SK-N-SH treated with all-trans-retinoic acid at 6 μM for 48 hours (cell line): Measurements from ENCODE around the gene AGAP1.

Experiments
- ATAC-seq: fragments of 200-7000 bp; cut with Tn5 transposase; 3 replicates; pipeline ENCODE4 v1.9.1; 2020; ENCODE audit warnings: mild to moderate bottlenecking, moderate library complexity
- ARNTL ChIP-seq: fragments of 450-650 bp; formaldehyde crosslinking; IDR thresholded peaks from 2 replicates; pipeline ENCODE4 v1.5.0; 2020; ENCODE audit warnings: low read depth, mild to moderate bottlenecking, moderate library complexity, borderline replicate concordance
- BACH2 ChIP-seq: fragments of 250-450 bp; sonication (Bioruptor Pico); IDR thresholded peaks from 2 replicates; pipeline ENCODE4 v1.9.0; 2021; ENCODE audit warnings: mild to moderate bottlenecking, borderline replicate concordance
- CSDC2 ChIP-seq: fragments of 250-450 bp; sonication (Bioruptor Pico); IDR thresholded peaks from 2 replicates; pipeline ENCODE4 v1.5.0; 2020; ENCODE audit warnings: mild to moderate bottlenecking, moderate library complexity
- ESRRG ChIP-seq: fragments of 250-450 bp; sonication (Bioruptor Pico); IDR thresholded peaks from 2 replicates; pipeline ENCODE4 v1.6.1; 2021; ENCODE audit warnings: mild to moderate bottlenecking
- ISL1 ChIP-seq: fragments of 250-450 bp; sonication (Bioruptor Pico); IDR thresholded peaks from 2 replicates; pipeline ENCODE4 v2.1.2; 2022; ENCODE audit warnings: mild to moderate bottlenecking, moderate library complexity
- OSR1 ChIP-seq: fragments of 250-450 bp; sonication (Bioruptor Pico); IDR thresholded peaks from 2 replicates; pipeline ENCODE4 v1.8.0; 2022; ENCODE audit warnings: moderate library complexity, mild to moderate bottlenecking, inconsistent platforms
- RARB ChIP-seq: fragments of 250-450 bp; sonication (Bioruptor Pico); IDR thresholded peaks from 2 replicates; pipeline ENCODE4 v1.8.0; 2021; ENCODE audit warnings: mild to moderate bottlenecking, moderate library complexity
- TCF4 ChIP-seq: fragments of 250-450 bp; sonication (Bioruptor Pico); IDR thresholded peaks from 2 replicates; pipeline ENCODE4 v1.8.0; 2021; ENCODE audit warnings: mild to moderate bottlenecking, moderate library complexity, borderline replicate concordance
- TOX ChIP-seq: fragments of 250-450 bp; sonication (Bioruptor Pico); IDR thresholded peaks from 2 replicates; pipeline ENCODE4 v1.8.0; 2021; ENCODE audit warnings: mild to moderate bottlenecking, moderate library complexity, borderline replicate concordance
- ZC3H10 ChIP-seq: fragments of 250-450 bp; sonication (Bioruptor Pico); IDR thresholded peaks from 2 replicates; pipeline ENCODE4 v1.5.1; 2021; ENCODE audit warnings: mild to moderate bottlenecking, moderate library complexity
- ZNF565 ChIP-seq: fragments of 450-650 bp; formaldehyde crosslinking; conservative IDR thresholded peaks from 2 replicates; pipeline ENCODE4 v1.5.0; 2020; ENCODE audit warnings: low read depth, mild to moderate bottlenecking, moderate library complexity
- ZNF70 ChIP-seq: fragments of 450-650 bp; formaldehyde crosslinking; IDR thresholded peaks from 2 replicates; pipeline ENCODE4 v1.5.0; 2020; ENCODE audit warnings: mild to moderate bottlenecking, moderate library complexity
- TF ChIP-seq, protein P1 (sequence below): fragments of 250-450 bp; sonication (Bioruptor Pico); IDR thresholded peaks from 2 replicates; pipeline ENCODE4 v1.8.0; 2021; ENCODE audit warnings: low read depth, mild to moderate bottlenecking, moderate library complexity, borderline replicate concordance
- TF ChIP-seq, protein P2 (sequence below): fragments of 250-450 bp; sonication (Bioruptor Pico); IDR thresholded peaks from 2 replicates; pipeline ENCODE4 v1.5.1; 2021; ENCODE audit warnings: mild to moderate bottlenecking, moderate library complexity
- TF ChIP-seq, protein P3 (sequence below): fragments of 250-450 bp; sonication (Bioruptor Pico); IDR thresholded peaks from 2 replicates; pipeline ENCODE4 v1.5.0; 2020; ENCODE audit warnings: mild to moderate bottlenecking, moderate library complexity
- TF ChIP-seq, protein P4 (sequence below): fragments of 250-450 bp; sonication (Bioruptor Pico); IDR thresholded peaks from 2 replicates; pipeline ENCODE4 v1.8.0; 2020; ENCODE audit warnings: mild to moderate bottlenecking, moderate library complexity, borderline replicate concordance
- TF ChIP-seq, protein P5 (sequence below): fragments of 250-450 bp; sonication (Bioruptor Pico); IDR thresholded peaks from 2 replicates; pipeline ENCODE4 v1.5.1; 2020; ENCODE audit warnings: low read depth, mild to moderate bottlenecking, moderate library complexity

AGAP1 gene

DNA sequence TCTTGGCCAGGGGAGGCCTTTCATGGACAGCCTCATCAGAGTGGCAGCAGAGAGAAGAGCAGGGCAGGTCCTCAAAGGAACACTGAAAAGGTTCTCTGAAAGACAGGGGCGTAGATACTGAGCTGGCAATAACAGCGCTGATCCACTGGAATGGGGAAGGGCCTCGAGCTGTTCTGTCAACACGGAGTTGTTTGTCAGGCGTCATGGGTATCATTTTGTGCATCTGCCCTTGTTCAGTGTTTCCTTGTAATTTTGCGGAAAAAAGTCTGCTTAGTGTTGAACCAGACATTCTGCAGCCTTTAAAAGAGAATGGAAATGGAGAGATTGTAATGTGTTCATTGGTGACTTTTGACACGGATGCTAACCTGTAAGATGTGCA is 21.5 kb downstream of the AGAP1 start:
- TF ChIP-seq RARB (CRISPR knock-in tag) (no peak), CSDC2 (CRISPR knock-in tag) (no peak), ZNF70 (CRISPR knock-in tag) (no peak), ESRRG (CRISPR knock-in tag) (no peak), ISL1 (no peak), ZNF565 (CRISPR knock-in tag) (no peak), ARNTL (CRISPR knock-in tag) (no peak)
- TF ChIP-seq, protein P1, sequence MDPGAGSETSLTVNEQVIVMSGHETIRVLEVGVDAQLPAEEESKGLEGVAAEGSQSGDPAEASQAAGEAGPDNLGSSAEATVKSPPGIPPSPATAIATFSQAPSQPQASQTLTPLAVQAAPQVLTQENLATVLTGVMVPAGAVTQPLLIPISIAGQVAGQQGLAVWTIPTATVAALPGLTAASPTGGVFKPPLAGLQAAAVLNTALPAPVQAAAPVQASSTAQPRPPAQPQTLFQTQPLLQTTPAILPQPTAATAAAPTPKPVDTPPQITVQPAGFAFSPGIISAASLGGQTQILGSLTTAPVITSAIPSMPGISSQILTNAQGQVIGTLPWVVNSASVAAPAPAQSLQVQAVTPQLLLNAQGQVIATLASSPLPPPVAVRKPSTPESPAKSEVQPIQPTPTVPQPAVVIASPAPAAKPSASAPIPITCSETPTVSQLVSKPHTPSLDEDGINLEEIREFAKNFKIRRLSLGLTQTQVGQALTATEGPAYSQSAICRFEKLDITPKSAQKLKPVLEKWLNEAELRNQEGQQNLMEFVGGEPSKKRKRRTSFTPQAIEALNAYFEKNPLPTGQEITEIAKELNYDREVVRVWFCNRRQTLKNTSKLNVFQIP (CRISPR knock-in tag), result no peak
- TF ChIP-seq, protein P2, sequence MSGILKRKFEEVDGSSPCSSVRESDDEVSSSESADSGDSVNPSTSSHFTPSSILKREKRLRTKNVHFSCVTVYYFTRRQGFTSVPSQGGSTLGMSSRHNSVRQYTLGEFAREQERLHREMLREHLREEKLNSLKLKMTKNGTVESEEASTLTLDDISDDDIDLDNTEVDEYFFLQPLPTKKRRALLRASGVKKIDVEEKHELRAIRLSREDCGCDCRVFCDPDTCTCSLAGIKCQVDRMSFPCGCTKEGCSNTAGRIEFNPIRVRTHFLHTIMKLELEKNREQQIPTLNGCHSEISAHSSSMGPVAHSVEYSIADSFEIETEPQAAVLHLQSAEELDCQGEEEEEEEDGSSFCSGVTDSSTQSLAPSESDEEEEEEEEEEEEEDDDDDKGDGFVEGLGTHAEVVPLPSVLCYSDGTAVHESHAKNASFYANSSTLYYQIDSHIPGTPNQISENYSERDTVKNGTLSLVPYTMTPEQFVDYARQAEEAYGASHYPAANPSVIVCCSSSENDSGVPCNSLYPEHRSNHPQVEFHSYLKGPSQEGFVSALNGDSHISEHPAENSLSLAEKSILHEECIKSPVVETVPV (CRISPR knock-in tag), result no peak
- TF ChIP-seq, all 23 proteins: peak for 0
- ATAC-seq, result no peak

DNA sequence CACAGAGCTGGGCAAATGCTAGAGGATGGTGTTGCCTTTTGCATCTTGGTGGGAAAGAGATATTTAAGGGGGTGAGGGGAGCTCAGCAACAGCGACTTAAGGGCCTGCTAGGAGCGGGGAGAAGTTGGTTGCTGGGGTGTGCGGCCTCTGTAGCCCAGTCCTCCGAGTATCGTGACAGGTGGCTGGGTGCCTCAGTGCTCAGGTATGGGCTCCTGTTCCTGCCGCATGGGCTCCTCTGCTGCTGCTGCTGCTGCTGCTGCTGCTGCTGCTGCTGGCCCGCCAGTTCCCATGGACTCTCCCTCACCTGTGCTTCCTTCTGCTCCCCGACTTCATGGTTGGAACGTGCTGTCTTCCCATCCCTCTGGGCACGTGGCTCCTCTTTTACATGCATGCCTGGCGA is 22.0 kb downstream of the AGAP1 start:
- ATAC-seq, result no peak
- TF ChIP-seq BACH2 (CRISPR knock-in tag), result no peak
- TF ChIP-seq TOX (CRISPR knock-in tag), result no peak

DNA sequence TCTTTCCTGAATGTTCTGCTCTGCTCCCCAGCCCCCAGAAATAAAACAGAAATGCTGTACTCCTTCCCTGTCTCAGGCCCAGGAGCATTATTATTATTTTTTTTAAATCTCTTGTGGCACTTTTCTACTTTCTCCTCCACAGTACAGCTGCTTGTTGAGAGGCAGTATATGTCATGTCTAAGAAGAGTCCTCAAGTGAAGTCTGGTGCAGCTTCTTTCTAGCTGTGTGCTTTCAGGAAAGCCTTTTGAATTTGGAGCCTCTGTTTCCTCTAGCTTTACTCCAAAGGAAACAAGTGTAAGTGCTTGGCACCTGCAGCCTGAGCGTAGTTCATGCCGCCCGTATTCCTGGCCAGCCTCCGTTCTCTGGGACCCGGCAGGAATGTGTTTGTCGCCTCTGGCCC is 22.4 kb downstream of the AGAP1 start:
- ATAC-seq, result no peak
- TF ChIP-seq OSR1 (no peak), ISL1 (no peak), CSDC2 (CRISPR knock-in tag) (no peak), ZC3H10 (no peak), BACH2 (CRISPR knock-in tag) (no peak), ZNF70 (CRISPR knock-in tag) (no peak)
- TF ChIP-seq, protein P2 (CRISPR knock-in tag), result no peak

DNA sequence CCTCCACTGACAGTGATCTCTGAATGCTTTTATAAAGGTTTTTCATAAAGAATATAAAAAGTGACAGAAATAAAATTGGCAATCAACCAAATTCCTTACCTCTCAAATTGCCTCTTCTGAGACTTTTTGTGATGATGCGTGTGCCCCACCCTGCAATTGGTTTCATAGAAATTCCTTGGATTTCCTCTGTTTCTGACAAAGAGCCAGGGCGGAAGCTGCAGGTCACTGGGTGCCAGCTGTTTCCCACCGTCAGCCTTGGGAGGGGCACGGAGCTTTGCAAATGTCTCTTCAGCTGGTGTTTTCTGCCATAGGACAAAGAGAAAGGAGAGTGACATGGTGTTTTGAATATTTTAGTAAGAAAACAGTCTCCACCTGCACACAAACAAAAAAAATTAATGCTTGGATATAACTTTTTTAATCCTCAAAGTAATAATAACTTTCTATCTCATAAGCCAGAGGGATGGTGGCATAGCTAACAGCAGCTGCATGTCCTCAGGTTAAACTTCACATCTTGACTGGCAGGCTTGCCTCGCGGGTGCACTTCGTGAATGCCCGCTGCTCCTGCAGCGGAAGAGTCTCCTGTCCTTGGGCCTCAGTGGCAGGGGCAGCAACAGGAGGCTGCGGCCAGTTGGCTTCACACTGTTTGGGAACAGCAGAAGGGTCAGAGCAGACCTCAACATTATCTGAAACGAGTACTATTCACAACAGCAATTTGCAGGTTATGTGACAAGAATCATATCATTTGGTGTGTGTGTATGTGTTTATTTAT is 24.7 kb downstream of the AGAP1 start:
- ATAC-seq, result no peak
- TF ChIP-seq, protein P3, sequence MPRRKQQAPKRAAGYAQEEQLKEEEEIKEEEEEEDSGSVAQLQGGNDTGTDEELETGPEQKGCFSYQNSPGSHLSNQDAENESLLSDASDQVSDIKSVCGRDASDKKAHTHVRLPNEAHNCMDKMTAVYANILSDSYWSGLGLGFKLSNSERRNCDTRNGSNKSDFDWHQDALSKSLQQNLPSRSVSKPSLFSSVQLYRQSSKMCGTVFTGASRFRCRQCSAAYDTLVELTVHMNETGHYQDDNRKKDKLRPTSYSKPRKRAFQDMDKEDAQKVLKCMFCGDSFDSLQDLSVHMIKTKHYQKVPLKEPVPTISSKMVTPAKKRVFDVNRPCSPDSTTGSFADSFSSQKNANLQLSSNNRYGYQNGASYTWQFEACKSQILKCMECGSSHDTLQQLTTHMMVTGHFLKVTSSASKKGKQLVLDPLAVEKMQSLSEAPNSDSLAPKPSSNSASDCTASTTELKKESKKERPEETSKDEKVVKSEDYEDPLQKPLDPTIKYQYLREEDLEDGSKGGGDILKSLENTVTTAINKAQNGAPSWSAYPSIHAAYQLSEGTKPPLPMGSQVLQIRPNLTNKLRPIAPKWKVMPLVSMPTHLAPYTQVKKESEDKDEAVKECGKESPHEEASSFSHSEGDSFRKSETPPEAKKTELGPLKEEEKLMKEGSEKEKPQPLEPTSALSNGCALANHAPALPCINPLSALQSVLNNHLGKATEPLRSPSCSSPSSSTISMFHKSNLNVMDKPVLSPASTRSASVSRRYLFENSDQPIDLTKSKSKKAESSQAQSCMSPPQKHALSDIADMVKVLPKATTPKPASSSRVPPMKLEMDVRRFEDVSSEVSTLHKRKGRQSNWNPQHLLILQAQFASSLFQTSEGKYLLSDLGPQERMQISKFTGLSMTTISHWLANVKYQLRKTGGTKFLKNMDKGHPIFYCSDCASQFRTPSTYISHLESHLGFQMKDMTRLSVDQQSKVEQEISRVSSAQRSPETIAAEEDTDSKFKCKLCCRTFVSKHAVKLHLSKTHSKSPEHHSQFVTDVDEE (CRISPR knock-in tag), result no peak
- TF ChIP-seq CSDC2 (CRISPR knock-in tag) (no peak), TOX (CRISPR knock-in tag) (no peak), ISL1 (no peak), TCF4 (no peak), OSR1 (no peak)
- TF ChIP-seq, protein P4, sequence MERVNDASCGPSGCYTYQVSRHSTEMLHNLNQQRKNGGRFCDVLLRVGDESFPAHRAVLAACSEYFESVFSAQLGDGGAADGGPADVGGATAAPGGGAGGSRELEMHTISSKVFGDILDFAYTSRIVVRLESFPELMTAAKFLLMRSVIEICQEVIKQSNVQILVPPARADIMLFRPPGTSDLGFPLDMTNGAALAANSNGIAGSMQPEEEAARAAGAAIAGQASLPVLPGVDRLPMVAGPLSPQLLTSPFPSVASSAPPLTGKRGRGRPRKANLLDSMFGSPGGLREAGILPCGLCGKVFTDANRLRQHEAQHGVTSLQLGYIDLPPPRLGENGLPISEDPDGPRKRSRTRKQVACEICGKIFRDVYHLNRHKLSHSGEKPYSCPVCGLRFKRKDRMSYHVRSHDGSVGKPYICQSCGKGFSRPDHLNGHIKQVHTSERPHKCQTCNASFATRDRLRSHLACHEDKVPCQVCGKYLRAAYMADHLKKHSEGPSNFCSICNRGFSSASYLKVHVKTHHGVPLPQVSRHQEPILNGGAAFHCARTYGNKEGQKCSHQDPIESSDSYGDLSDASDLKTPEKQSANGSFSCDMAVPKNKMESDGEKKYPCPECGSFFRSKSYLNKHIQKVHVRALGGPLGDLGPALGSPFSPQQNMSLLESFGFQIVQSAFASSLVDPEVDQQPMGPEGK (CRISPR knock-in tag), result no peak
- TF ChIP-seq, protein P5, sequence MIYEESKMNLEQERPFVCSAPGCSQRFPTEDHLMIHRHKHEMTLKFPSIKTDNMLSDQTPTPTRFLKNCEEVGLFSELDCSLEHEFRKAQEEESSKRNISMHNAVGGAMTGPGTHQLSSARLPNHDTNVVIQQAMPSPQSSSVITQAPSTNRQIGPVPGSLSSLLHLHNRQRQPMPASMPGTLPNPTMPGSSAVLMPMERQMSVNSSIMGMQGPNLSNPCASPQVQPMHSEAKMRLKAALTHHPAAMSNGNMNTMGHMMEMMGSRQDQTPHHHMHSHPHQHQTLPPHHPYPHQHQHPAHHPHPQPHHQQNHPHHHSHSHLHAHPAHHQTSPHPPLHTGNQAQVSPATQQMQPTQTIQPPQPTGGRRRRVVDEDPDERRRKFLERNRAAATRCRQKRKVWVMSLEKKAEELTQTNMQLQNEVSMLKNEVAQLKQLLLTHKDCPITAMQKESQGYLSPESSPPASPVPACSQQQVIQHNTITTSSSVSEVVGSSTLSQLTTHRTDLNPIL (CRISPR knock-in tag), result no peak
